ENCODE measurements around the gene CIBAR2. TPM values are rescaled to one million over a fixed set of nuclear protein-coding genes. Genes with fewer than 3 reads are reported as not detected.
A peak's percentile ranks its signal among the peaks of the same experiment; 100 is the strongest.

The CIBAR2 gene
- total RNA-seq, 2 experiments from 2014 or later: 0.50 TPM; not detected in 1

GRCh38 chr16:85075236-85075924 is 36.9 kb downstream of the CIBAR2 start:
- ChIA-PET POLR2A (no interaction called here), CTCF (ENCODE audit: unreplicated experiment) (no interaction called here)
- Histone ChIP-seq H3K4me1 (ENCODE audit: insufficient read depth, low read length, poor library complexity, severe bottlenecking) (no peaks in the 10 kb centered on the region), H3K4me2 (ENCODE audit: low read length) (no peak overlapping the region), H3K27ac (ENCODE audit: low read depth, low read length, poor library complexity, severe bottlenecking) (no peak overlapping the region), H3K4me3 (ENCODE audit: low read depth, low read length, poor library complexity, severe bottlenecking) (no peak overlapping the region), H3K9me3 (ENCODE audit: low read length) (no peaks in the 10 kb centered on the region), H3K36me3 (ENCODE audit: insufficient read depth, low read length) (no peaks in the 10 kb centered on the region), H3K9me2 (ENCODE audit: insufficient read depth, low read length) (no peaks in the 10 kb centered on the region), H2AFZ (ENCODE audit: low read length) (no peak overlapping the region), H3K79me2 (ENCODE audit: insufficient read depth, low read depth, low read length) (no peaks in the 10 kb centered on the region), H4K20me1 (ENCODE audit: insufficient read depth, low read length) (no peaks in the 10 kb centered on the region)
- no peak for TF ChIP-seq EZH2phosphoT487 (IDR thresholded peaks at IDR 0.05; ENCODE audit: borderline replicate concordance, low read depth, low read length)
- TF ChIP-seq, protein P1, sequence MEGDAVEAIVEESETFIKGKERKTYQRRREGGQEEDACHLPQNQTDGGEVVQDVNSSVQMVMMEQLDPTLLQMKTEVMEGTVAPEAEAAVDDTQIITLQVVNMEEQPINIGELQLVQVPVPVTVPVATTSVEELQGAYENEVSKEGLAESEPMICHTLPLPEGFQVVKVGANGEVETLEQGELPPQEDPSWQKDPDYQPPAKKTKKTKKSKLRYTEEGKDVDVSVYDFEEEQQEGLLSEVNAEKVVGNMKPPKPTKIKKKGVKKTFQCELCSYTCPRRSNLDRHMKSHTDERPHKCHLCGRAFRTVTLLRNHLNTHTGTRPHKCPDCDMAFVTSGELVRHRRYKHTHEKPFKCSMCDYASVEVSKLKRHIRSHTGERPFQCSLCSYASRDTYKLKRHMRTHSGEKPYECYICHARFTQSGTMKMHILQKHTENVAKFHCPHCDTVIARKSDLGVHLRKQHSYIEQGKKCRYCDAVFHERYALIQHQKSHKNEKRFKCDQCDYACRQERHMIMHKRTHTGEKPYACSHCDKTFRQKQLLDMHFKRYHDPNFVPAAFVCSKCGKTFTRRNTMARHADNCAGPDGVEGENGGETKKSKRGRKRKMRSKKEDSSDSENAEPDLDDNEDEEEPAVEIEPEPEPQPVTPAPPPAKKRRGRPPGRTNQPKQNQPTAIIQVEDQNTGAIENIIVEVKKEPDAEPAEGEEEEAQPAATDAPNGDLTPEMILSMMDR (conservative IDR thresholded peaks at IDR 0.05; ENCODE audit: low read length): no peak
- intact Hi-C loops (cut with micrococcal nuclease; ENCODE audit: unreplicated experiment): no loop called here
- no TSS peak for BruUV-seq (replicated peaks)
- no peak for DNase-seq (ENCODE audit: low spot score)

DNA sequence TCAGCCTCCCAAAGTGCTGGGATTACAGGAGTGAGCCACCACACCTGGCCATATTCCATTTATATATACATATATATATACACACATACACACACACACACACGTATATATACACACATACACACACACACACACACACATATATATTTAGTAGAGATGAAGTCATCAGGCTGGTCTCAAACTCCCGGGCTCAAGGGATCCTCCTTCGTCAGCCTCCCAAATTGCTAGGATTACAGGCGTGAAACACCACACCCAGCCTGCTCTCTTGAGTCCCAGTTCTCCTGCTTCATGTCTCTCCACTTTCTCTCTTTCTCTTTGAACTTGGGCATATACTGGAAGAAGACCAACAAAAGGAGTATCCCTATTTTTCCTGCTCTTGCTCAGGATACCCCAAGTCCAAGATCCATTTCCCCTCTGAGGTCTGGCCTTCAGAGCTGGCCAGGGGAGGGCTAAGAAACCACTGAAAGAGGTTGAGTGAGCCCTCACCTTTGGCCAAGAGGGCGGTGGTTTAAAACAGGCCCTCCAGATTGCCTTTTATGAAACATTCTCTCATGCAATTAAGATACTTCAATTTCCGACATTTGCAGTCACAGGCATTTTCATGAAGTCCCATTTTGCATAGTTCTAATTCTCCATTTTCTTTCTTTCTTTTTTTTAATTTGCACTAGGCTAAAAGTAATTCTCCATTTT is 37.9 kb downstream of the CIBAR2 start:
- ChIA-PET CTCF (ENCODE audit: unreplicated experiment) (no interaction called here), POLR2A (no interaction called here)
- Histone ChIP-seq H2AFZ (ENCODE audit: low read length) (no peak overlapping the region), H3K9me3 (ENCODE audit: low read length) (no peaks in the 10 kb centered on the region), H4K20me1 (ENCODE audit: insufficient read depth, low read length) (no peaks in the 10 kb centered on the region), H3K4me3 (ENCODE audit: low read depth, low read length, poor library complexity, severe bottlenecking) (no peak overlapping the region), H3K4me1 (ENCODE audit: insufficient read depth, low read length, poor library complexity, severe bottlenecking) (no peaks in the 10 kb centered on the region), H3K36me3 (ENCODE audit: insufficient read depth, low read length) (no peaks in the 10 kb centered on the region), H3K79me2 (ENCODE audit: insufficient read depth, low read depth, low read length) (no peaks in the 10 kb centered on the region), H3K9me2 (ENCODE audit: insufficient read depth, low read length) (no peaks in the 10 kb centered on the region), H3K4me2 (ENCODE audit: low read length) (no peak overlapping the region), H3K27ac (ENCODE audit: low read depth, low read length, poor library complexity, severe bottlenecking) (no peak overlapping the region)
- BruUV-seq (replicated peaks): no TSS peak
- no peak for DNase-seq (ENCODE audit: low spot score)
- TF ChIP-seq, protein P1 (conservative IDR thresholded peaks at IDR 0.05; ENCODE audit: low read length): no peak
- TF ChIP-seq EZH2phosphoT487 (IDR thresholded peaks at IDR 0.05; ENCODE audit: borderline replicate concordance, low read depth, low read length): peak; percentile 50; the same call in 1 of the 2 replicates
- intact Hi-C loops (cut with micrococcal nuclease; ENCODE audit: unreplicated experiment): no loop called here

GRCh38 chr16:85072947-85073346 is 39.3 kb downstream of the CIBAR2 start:
- intact Hi-C loops (cut with micrococcal nuclease; ENCODE audit: unreplicated experiment): no loop called here
- Histone ChIP-seq H3K27ac (ENCODE audit: low read depth, low read length, poor library complexity, severe bottlenecking) (no peak overlapping the region), H3K9me3 (ENCODE audit: low read length) (no peaks in the 10 kb centered on the region), H3K36me3 (ENCODE audit: insufficient read depth, low read length) (no peaks in the 10 kb centered on the region), H3K4me3 (ENCODE audit: low read depth, low read length, poor library complexity, severe bottlenecking) (no peak overlapping the region), H3K4me2 (ENCODE audit: low read length) (no peak overlapping the region), H3K79me2 (ENCODE audit: insufficient read depth, low read depth, low read length) (no peaks in the 10 kb centered on the region), H2AFZ (ENCODE audit: low read length) (no peak overlapping the region), H3K4me1 (ENCODE audit: insufficient read depth, low read length, poor library complexity, severe bottlenecking) (no peaks in the 10 kb centered on the region), H3K9me2 (ENCODE audit: insufficient read depth, low read length) (no peaks in the 10 kb centered on the region), H4K20me1 (ENCODE audit: insufficient read depth, low read length) (no peaks in the 10 kb centered on the region)
- ChIA-PET CTCF (ENCODE audit: unreplicated experiment) (no interaction called here), POLR2A (no interaction called here)
- TF ChIP-seq EZH2phosphoT487 (IDR thresholded peaks at IDR 0.05; ENCODE audit: borderline replicate concordance, low read depth, low read length): no peak
- TF ChIP-seq, protein P1 (conservative IDR thresholded peaks at IDR 0.05; ENCODE audit: low read length): no peak
- no TSS peak for BruUV-seq (replicated peaks)
- no peak for DNase-seq (ENCODE audit: low spot score)

Data from OCI-LY7 (cell line).